H7 (cell line): ENCODE results near the gene SUFU. TPM values are rescaled to one million over a fixed set of nuclear protein-coding genes. Genes with fewer than 3 reads are reported as not detected.
A peak's percentile ranks its signal among the peaks of the same experiment; 100 is the strongest.

Source experiments
- DNase-seq: peaks from one replicate; pipeline ENCODE4 v3.0.0; 2012
- H3K27me3 ChIP-seq: 2 replicates; pipeline ENCODE4 v1.6.0; 2011; ENCODE audit warnings: mild to moderate bottlenecking, low read length; ENCODE audit not compliant: control insufficient read depth, insufficient read depth
- H3K36me3 ChIP-seq: replicated peaks from 2 replicates; pipeline ENCODE4 v1.5.1; 2011; ENCODE audit warnings: low read length; ENCODE audit not compliant: control insufficient read depth, insufficient read depth
- H3K4me3 ChIP-seq: 2 replicates; pipeline ENCODE4 v1.5.1; 2011; ENCODE audit warnings: low read depth, mild to moderate bottlenecking, control low read depth, low read length, moderate library complexity; ENCODE audit not compliant: insufficient read depth
- total RNA-seq: library from RNA; depleted of rRNA; stranded (reverse); fragments of >200 nt; shearing (Covaris generic); gene quantifications from 2 replicates; pipeline ENCODE4 v1.2.3, GENCODE V29; 2014

The SUFU gene
- total RNA-seq, 1 experiment from 2014 or later: 3.5 TPM

DNA sequence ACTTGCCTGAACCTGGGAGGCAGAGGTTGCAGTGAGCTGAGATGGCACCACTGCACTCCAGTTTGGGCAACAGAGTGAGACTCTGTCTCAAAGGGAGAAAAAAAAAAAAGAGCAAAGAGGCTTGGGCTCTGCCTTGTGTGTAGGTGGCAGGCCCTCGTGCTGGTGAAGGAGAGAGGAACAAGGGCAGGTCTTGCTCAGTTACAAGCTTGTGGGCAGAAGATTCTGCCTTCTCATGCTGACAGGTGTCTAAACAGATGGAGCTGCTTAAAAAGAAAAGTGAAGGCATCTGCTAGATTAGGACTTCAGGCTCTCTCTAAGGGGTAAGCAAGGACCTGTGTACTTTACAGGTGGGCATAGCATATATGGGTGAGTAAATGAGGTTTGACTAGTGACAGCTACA lies 75.0 kb downstream of the SUFU start:
- H3K36me3 ChIP-seq: no peaks in the 10 kb centered on the region
- no peak for DNase-seq
- H3K27me3 ChIP-seq: no peaks in the 10 kb centered on the region
- H3K4me3 ChIP-seq: no peak overlapping the region

DNA sequence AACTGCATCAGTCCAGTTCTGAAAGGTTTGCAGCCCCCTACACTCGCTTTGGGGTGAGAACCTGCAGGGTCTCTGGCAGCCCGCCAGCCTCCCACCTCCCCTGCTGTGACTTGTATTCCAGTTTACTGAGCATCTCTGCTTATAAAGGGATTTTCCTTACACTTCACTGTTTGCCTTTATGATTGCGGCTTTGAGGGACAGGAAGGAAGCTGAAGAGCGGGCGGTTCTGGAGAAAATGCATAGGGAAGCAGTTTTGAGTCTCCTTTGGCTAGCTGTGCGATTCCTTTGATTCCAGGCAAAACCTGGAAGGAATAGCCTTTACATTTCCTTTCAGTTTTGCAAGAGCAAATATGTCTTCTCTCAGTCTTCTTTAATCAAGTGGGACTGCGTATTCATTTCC lies 75.6 kb downstream of the SUFU start:
- H3K27me3 ChIP-seq: no peaks in the 10 kb centered on the region
- no peak overlapping the region for H3K4me3 ChIP-seq
- DNase-seq: no peak
- no peaks in the 10 kb centered on the region for H3K36me3 ChIP-seq

DNA sequence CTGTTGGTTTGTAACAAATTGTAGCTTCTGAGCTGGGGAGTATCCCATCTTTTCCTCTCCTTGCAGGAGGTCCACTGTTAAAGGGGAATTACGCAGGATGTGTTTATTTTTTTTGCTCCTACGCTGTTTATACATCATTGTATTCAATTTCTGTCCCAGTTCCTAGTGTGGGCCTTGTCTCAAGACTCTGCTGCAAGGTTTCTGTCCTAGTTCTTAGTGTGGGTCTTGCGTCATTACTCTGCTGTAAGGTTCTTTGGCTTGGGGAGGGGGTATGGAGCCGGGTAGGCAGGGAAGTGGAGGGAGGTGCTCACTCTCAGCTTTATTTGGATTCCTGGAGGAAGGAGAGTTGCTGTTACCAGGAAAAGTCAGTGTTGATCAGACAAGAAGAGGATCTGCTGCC lies 76.5 kb downstream of the SUFU start:
- H3K4me3 ChIP-seq: no peak overlapping the region
- H3K27me3 ChIP-seq: no peaks in the 10 kb centered on the region
- DNase-seq: no peak
- no peaks in the 10 kb centered on the region for H3K36me3 ChIP-seq

DNA sequence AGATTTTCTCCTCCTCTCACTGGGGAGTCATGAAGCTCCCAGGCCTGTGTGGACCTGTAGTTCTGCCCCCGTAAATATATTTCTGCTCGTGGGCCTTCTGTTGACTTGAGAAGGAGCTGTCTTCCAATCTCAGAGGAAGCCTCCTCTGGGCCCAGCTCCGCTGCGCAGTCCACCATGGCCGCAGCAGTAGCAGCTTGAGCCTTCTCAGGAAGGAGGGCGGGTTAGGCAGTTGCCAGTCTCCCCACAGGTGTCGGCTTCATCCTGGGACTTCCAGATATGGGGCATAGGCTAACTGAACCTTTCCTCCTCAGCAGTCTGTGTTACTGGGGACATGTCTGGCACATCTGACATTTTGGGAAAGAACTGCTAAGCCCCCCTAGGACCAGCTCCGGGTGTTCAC lies 77.6 kb downstream of the SUFU start:
- DNase-seq: no peak
- H3K27me3 ChIP-seq: no peaks in the 10 kb centered on the region
- H3K36me3 ChIP-seq: no peaks in the 10 kb centered on the region
- H3K4me3 ChIP-seq: no peak overlapping the region

DNA sequence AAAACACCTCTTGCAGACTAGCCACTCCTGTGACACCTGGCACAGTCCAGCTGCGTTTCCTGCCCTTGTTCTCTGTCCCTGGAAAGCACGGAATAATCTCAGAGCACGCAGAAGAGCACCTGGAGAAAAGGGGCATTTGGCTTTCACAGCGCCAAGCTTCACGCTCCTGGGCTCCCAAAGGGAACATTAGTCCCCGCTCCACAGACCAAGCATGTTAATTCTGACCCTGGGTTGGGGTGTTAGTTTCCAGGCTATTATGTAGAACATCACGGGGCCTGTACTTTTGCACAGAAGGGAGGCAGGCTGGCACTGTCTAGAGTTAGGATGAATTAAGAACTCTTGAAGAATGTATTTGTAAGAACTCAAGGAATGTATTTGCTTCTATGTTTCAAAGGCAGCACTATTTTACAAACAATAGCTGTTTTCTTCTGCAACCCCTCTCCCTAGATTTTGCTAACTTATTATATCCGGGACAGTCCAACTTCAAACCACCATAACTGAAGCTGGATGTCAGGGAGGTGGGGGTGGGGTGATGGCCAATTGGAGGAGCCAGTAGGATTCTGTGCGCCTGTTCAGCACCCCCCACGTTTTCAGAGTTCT lies 78.3 kb downstream of the SUFU start:
- DNase-seq: no peak

DNA sequence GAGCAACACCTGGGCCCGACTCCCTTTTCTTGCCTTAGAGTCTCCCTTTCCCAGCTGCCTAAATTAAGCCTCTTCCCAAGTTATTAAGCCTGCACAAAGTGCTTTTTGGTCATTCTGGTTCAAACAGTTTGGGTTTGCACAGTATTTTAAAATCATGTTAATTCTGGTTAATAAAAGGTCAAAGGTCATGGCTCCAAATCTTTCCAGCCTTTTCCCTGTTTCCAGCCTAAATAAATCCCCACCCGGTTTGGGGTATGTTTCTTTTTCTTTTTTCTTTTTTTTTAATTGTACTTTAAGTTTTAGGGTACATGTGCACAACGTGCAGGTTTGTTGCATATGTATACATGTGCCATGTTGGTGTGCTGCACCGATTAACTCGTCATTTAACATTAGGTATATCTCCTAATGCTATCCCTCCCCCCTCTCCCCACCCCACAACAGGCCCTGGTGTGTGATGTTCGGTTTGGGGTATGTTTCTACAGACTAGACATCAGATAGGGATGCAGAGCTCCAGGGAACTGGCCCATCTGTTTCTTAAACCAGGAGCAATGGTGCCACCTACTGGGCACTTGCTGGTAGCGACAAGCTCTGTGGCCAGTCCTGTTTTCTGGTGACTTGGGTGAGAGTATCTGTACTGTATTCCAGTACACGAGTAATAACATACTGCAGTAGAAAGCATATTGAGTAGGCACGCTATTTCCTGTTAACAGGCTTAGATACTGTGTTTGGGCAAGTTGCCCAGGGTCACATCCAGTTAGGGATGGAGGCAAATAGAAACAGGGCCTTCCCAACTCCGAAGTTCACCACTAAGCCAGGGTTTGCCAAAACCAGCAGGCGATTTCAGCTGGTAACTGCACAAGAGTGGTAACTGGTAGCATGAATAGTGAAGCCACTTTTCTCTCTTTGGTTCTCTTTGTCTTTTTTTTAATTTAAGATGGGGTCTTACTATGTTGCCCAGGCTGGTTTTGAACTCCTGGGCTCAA lies 80.0 kb downstream of the SUFU start:
- no peaks in the 10 kb centered on the region for H3K27me3 ChIP-seq
- H3K4me3 ChIP-seq: no peak overlapping the region
- DNase-seq: peak; percentile 90
- H3K36me3 ChIP-seq: no peaks in the 10 kb centered on the region

More for the DNA sequence above, 78.3 kb downstream of the SUFU start:
- H3K4me3 ChIP-seq: no peak overlapping the region
- H3K36me3 ChIP-seq: no peaks in the 10 kb centered on the region
- no peaks in the 10 kb centered on the region for H3K27me3 ChIP-seq

DNA sequence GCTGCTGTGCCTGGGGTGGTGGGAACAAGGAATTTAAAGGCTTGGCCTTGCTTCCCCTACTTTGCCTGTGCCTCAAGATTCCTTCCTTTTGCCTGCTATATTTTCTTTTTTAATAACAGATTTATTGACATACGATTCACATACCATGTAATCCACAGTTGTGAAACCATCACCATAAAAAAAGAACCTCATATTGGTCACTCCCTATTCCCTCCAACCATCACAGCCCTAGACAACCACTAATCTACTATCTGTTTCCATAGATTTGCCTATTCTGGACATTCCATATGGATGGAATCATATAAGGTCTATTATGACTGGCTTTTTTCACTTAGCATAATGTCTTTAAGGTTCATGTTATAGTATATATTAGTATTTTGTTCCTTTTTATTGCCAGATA lies 81.3 kb downstream of the SUFU start:
- H3K36me3 ChIP-seq: no peaks in the 10 kb centered on the region
- no peak for DNase-seq
- no peaks in the 10 kb centered on the region for H3K27me3 ChIP-seq
- no peak overlapping the region for H3K4me3 ChIP-seq

DNA sequence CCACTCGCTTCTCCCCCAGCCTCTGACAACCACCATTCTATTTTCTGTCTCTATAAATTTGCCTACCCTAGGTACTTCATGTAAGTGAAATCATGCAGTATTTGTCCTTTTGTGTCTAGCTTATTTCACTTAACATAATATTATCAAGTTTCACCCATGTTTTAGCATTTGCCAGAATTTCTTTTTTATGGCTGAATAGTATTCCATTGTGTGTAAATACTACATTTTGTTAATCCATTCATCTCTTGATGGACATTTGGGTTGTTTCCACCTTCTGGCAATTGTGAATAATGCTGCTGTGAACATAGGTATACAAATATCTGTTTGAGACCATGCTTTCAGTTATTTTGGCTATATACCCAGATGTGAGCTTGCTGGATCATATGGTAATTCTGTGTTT lies 83.1 kb downstream of the SUFU start:
- no peak for DNase-seq
- H3K4me3 ChIP-seq: no peak overlapping the region
- no peaks in the 10 kb centered on the region for H3K36me3 ChIP-seq
- H3K27me3 ChIP-seq: no peaks in the 10 kb centered on the region

DNA sequence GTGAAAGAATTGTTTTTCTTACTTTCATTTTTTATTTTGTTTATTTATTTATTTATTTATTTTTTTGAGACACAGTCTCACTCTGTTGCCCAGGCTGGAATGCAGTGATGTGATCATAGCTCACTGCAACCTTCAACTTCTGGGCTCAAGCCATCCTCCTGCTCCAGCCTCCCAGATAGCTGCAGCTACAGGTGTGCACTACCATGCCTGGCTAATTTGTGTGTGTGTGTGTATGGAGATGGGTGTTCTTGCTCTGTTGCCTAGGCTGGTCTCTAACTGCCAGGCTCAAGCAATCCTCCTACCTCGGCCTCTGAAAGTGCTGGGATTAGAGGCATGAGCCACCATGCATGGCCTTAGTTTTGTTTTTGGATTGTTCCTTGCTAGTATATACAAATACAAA lies 85.1 kb downstream of the SUFU start:
- Histone ChIP-seq H3K4me3 (no peak overlapping the region), H3K27me3 (no peaks in the 10 kb centered on the region), H3K36me3 (no peaks in the 10 kb centered on the region)
- DNase-seq: no peak

DNA sequence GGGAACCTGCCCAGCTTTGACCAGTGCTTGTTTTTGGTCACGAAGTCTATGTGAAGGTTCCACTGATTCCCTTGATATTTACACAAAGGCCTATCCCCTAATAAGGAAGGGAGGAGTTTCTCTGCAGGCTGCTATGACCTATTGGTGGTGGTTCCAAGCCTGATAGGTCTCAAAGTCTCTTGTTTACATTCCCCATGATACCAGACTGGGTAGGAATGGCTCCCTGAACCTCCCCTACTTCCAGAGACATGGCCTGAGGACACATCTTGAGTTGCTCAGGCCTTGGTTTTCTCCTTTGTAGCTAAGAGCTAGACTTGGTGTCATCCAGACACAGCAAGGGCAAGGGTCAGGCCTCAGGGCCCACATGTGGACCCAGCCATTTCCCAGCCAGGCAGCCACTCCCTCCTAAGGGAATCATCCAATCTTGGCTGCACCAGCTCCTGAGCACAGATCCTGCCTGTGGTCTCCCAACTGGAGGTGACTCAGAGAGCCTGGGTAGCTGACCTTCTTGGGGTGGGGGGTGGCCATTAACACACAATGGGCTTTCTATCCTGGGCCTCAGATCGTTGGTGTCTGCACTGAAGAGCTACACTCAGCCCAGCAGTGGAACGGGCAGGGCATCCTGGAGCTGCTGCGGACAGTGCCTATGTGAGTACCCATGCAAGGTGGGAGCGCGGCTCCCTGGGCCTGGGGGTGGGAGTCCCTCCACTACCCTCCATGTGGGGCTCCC lies 89.5 kb downstream of the SUFU start:
- peak; percentile 10 for DNase-seq
- H3K4me3 ChIP-seq: no peak overlapping the region
- no peaks in the 10 kb centered on the region for H3K27me3 ChIP-seq

DNA sequence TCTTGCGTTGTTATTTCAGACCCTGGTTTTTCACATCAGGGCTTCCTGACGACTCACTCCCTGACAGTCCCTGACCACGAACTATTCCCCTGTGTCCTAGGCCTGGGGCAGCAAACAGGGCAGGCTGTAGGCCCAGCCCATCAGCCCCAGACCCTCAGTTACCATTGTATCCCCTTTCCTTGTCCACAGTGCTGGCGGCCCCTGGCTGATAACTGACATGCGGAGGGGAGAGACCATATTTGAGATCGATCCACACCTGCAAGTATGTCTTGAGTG lies 90.0 kb downstream of the SUFU start:
- peaks cover 2% of the 10 kb centered on the region for H3K36me3 ChIP-seq
- no peaks in the 10 kb centered on the region for H3K27me3 ChIP-seq
- H3K4me3 ChIP-seq: no peak overlapping the region
- peak; percentile 7 for DNase-seq

More for the DNA sequence above, 89.5 kb downstream of the SUFU start:
- peaks cover 2% of the 10 kb centered on the region for H3K36me3 ChIP-seq

DNA sequence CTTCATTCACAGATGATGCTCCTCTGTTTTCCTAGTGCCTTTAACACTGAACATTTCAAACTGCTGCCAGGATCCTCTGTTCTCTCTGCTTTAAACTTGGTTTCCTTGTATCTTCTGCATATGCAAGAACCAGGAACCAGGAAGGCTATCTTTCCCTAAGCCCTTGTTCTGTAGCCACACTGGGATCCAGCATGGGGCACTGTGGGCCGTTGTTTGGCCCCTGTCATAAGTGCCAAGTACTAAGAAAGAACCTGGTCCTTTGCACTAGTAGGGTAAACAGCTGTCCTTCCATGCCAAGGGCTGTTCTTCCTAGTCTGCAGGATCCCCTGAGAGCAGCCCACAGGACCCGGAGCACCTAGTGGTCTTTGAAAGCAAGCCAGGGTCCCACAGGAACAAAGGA lies 91.5 kb downstream of the SUFU start:
- peak; percentile 28 for DNase-seq
- Histone ChIP-seq H3K4me3 (no peak overlapping the region), H3K36me3 (peaks cover 2% of the 10 kb centered on the region), H3K27me3 (no peaks in the 10 kb centered on the region)

DNA sequence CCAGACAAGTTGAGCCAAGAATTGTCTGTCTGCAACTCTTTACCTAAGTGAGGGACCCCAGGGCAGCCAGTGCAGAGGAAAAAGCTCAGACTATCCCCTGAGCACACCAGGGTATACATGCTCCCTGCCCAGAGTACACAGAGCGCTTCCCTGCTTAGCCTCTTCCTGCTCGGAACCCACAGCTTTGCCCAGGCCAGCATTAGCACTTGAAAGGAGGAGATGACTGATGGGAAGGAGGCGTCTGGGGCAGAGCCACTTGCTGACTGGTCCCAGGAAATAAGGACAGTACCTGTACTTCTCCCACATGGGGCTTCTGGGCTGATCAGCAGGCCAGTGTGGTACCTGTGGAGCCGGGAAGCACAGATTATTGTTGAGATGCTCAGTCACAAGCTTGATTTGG lies 92.1 kb downstream of the SUFU start:
- no peaks in the 10 kb centered on the region for H3K27me3 ChIP-seq
- DNase-seq: peak; percentile 65
- no peak overlapping the region for H3K4me3 ChIP-seq
- peaks cover 2% of the 10 kb centered on the region for H3K36me3 ChIP-seq

DNA sequence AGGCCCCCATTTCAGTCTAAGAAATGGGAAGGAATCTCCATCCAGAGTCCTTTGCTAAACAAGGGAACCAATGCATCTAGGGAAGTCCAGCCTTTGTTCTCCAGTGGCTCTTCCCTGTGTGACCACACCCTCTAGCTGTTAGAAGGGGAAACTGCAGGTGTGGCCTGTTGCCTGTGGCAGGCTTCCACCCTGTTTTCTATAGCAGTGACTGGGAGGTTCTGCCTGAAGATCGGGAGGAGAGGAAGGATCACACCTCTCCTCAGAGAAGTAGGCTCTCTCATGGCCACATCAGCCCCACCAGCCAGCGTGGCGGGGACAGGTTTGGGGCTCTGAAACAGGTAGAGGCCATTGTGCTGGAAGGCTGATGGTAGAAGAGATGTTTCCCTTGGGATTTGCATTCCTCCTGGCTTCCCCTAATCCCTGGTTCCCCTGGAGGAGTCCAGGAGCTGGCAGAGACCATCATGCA lies 92.8 kb downstream of the SUFU start:
- Histone ChIP-seq H3K27me3 (no peaks in the 10 kb centered on the region), H3K36me3 (peaks cover 2% of the 10 kb centered on the region), H3K4me3 (no peak overlapping the region)
- DNase-seq: peak; percentile 91
